Measurements from ENCODE around the gene SFR1. TPM values are rescaled to one million over a fixed set of nuclear protein-coding genes. Genes with fewer than 3 reads are reported as not detected.
A peak's percentile ranks its signal among the peaks of the same experiment; 100 is the strongest.

SFR1 gene
- total and polyA plus RNA-seq, 2 experiments from 2014 or later = 8.7 to 10.0 TPM

DNA sequence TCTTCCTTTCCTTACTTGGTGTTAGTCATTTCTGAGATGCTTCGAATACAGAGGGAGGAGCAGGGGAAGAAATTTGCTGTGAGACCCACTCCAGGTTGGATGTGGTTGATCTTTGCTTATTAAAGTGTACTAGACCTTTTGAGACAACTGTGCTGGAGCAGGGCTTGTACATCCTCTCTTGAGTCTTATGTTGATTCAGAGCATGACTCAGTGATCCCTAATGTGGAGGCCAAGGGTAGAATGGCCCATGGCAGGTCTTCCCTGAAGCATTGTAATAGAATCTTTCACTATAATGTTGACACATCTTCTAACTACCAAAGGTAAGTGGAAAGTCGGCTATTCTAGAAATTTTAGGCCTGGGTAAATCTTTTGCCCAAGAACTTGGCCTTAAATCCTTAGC, 17.0 kb upstream of the SFR1 start:
- Histone ChIP-seq H3K9me3 (ENCODE audit: low read depth) (no peaks in the 10 kb centered on the region), H3K27ac (no peak overlapping the region), H3K36me3 (no peaks in the 10 kb centered on the region), H3K27me3 (no peaks in the 10 kb centered on the region), H3K4me1 (ENCODE audit: low read depth) (no peaks in the 10 kb centered on the region), H3K4me3 (no peak overlapping the region)
- TF ChIP-seq, protein P1, sequence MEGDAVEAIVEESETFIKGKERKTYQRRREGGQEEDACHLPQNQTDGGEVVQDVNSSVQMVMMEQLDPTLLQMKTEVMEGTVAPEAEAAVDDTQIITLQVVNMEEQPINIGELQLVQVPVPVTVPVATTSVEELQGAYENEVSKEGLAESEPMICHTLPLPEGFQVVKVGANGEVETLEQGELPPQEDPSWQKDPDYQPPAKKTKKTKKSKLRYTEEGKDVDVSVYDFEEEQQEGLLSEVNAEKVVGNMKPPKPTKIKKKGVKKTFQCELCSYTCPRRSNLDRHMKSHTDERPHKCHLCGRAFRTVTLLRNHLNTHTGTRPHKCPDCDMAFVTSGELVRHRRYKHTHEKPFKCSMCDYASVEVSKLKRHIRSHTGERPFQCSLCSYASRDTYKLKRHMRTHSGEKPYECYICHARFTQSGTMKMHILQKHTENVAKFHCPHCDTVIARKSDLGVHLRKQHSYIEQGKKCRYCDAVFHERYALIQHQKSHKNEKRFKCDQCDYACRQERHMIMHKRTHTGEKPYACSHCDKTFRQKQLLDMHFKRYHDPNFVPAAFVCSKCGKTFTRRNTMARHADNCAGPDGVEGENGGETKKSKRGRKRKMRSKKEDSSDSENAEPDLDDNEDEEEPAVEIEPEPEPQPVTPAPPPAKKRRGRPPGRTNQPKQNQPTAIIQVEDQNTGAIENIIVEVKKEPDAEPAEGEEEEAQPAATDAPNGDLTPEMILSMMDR (IDR thresholded peaks at IDR 0.05; ENCODE audit: low read depth, low read length) = no peak
- DNase-seq (ENCODE audit: low read depth in 1 of 2, low spot score in 1 of 2) = no peak

DNA sequence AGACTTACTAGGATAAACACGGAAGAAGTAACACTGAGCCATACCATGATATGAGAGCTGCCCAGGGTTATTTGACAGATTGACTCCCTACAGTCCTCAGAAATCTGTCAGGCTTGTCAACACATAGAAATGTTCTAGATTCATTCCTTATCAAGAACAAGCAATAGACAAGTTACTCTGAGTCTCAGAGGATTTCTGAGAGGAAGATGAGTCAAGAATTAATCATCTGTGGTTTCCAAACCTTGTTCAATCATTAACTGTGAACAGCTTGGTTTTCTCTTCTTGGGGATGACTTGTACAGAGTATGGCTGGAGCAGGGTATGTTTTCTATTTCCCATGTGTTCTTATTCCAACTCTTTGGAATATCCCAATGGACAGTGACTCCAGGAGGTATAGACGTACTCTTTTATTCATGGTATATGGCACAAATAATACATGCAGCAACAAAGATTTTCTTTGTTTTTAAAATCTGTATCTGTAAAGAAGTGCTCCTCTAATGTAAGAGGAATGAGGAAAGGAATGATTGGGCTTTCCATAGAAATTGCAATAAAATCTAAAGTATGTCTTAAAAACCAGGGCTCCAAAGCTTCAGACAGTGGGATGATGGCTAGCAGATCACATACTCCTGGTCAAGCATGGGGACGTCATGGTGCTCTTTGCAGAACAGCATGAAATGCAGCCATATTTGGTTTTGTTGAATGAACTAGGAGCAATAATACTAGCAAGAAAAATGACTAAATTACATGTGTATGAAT, 11.9 kb upstream of the SFR1 start:
- H3K27ac ChIP-seq = no peak overlapping the region
- no peak overlapping the region for H3K4me3 ChIP-seq

DNA sequence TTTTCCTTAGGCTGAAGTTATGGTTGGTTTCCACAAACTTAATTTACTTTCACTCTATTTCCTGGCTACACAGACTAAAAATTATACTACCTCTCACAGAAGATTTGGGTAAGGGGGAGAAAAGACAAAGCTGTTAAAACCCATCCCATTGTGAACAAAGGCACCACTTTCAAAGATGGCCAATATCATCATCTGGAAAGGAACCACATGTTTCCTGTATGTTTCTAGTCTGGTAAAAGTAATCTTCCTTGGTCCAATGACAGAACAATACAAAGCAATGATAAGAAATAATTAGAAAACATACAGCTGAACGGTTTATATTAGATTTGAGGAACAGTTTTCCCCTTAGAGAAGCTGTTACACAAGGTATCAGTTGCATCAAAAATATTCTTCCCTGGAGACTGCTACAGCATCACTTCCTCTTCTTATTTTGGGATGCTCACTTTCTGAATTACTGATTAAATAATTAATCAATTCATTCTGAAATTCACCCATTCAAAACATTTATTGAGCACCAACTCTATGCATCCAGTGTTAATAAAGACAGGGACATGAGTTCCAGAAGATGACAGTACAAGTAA, 8.5 kb upstream of the SFR1 start:
- no peak for DNase-seq (ENCODE audit: low read depth in 1 of 2, low spot score in 1 of 2)
- no peak overlapping the region for H3K4me3 ChIP-seq

More for the DNA sequence above, 11.9 kb upstream of the SFR1 start:
- TF ChIP-seq, protein P1 (IDR thresholded peaks at IDR 0.05; ENCODE audit: low read depth, low read length) = no peak
- no peaks in the 10 kb centered on the region for H3K36me3 ChIP-seq
- H3K9me3 ChIP-seq (ENCODE audit: low read depth) = no peaks in the 10 kb centered on the region
- H3K27me3 ChIP-seq = no peaks in the 10 kb centered on the region
- no peaks in the 10 kb centered on the region for H3K4me1 ChIP-seq (ENCODE audit: low read depth)
- peak in 1 of 2 donors; percentile 81 for DNase-seq (ENCODE audit: low read depth in 1 of 2, low spot score in 1 of 2)

DNA sequence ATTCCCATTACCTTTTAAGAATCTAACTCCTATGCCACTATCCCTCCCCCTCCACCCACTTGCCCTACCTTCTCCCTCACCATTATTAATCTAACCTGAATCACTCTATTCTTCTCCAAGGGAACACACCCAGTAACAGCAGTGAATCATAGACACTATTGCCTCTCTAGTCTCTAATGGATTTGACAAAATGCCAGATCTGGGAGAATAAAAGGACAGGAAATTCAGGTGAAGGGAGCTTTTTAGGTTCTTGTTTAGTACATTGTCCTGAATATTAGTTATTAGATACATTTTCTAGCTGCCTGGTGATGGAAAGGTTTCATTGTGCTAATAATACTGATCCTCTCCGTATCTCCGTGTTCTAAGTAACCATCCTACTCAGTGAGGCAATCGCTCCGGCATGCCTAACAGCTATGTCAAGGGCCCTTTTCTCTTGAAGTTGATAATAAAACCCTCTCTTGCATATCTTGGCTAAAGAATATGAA, 4.1 kb upstream of the SFR1 start:
- peak in 1 of 2 donors; percentile 66 for DNase-seq (ENCODE audit: low read depth in 1 of 2, low spot score in 1 of 2)
- TF ChIP-seq, protein P1 (IDR thresholded peaks at IDR 0.05; ENCODE audit: low read depth, low read length) = no peak
- Histone ChIP-seq H3K27me3 (no peaks in the 10 kb centered on the region), H3K27ac (no peak overlapping the region), H3K4me3 (no peak overlapping the region), H3K9me3 (ENCODE audit: low read depth) (no peaks in the 10 kb centered on the region), H3K36me3 (no peaks in the 10 kb centered on the region), H3K4me1 (ENCODE audit: low read depth) (peaks cover 8% of the 10 kb centered on the region)

More for the DNA sequence above, 8.5 kb upstream of the SFR1 start:
- Histone ChIP-seq H3K36me3 (no peaks in the 10 kb centered on the region), H3K27ac (no peak overlapping the region), H3K27me3 (no peaks in the 10 kb centered on the region), H3K9me3 (ENCODE audit: low read depth) (no peaks in the 10 kb centered on the region), H3K4me1 (ENCODE audit: low read depth) (no peaks in the 10 kb centered on the region)
- TF ChIP-seq, protein P1 (IDR thresholded peaks at IDR 0.05; ENCODE audit: low read depth, low read length) = no peak

DNA sequence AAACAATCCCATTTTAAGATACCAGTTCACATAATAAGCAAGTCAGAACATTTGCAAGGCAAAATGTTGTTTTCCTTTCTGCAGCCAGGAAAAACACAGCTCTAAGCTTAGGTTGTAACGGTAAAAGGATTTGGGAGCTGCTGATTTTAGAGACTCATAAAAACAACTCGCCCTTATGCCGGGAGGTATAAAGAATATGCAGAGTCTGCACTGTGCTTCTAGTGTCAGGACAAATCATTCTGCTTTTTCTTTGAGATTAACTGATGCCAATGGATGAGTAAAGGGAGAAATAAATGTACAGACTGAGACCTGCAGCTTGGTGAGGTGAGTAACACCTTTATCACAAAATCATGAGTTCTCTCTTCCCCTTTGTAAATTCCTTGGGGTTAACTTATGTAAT, 2.0 kb upstream of the SFR1 start:
- Histone ChIP-seq H3K36me3 (no peaks in the 10 kb centered on the region), H3K4me3 (no peak overlapping the region), H3K27ac (peak overlapping the region; percentile 97), H3K4me1 (ENCODE audit: low read depth) (peaks cover 8% of the 10 kb centered on the region), H3K9me3 (ENCODE audit: low read depth) (no peaks in the 10 kb centered on the region), H3K27me3 (no peaks in the 10 kb centered on the region)
- TF ChIP-seq, protein P1 (IDR thresholded peaks at IDR 0.05; ENCODE audit: low read depth, low read length) = no peak
- DNase-seq (ENCODE audit: low read depth in 1 of 2, low spot score in 1 of 2) = peak in 1 of 2 donors; percentile 16

Measured in cardiac muscle cell (in vitro differentiated cells and primary cell).